Memory B cell (primary cell): ENCODE data around the gene WFDC8.
"Not testable (repeated sequence)": the region's sequence is repeated elsewhere in the genome, so short reads cannot be mapped to it uniquely, and the experiment has no call there.

Source experiments
- ATAC-seq: fragments of 150-1000 bp; cut with Tn5 transposase; 2 replicates; pipeline ENCODE4 v1.10.0; 2021; ENCODE audit warnings: low read depth, mild to moderate bottlenecking, moderate library complexity
- DNase-seq, 2 donors: peaks; one replicate each; pipeline ENCODE4 v3.0.0; 2022; ENCODE audit warnings: low spot score in 2 of 2
- H3K27ac Mint-ChIP-seq: one replicate; pipeline ENCODE4 v1.8.0; 2022; ENCODE audit warnings: mild to moderate bottlenecking, moderate library complexity, mixed read lengths
- H3K27me3 Mint-ChIP-seq: one replicate; pipeline ENCODE4 v1.8.0; 2022; ENCODE audit warnings: mixed read lengths
- H3K36me3 Mint-ChIP-seq: one replicate; pipeline ENCODE4 v1.8.0; 2022; ENCODE audit warnings: mild to moderate bottlenecking, mixed read lengths
- H3K4me1 Mint-ChIP-seq: one replicate; pipeline ENCODE4 v1.8.0; 2022; ENCODE audit warnings: mixed read lengths
- H3K4me3 Mint-ChIP-seq: one replicate; pipeline ENCODE4 v1.8.0; 2022; ENCODE audit warnings: mild to moderate bottlenecking, moderate library complexity, mixed read lengths
- H3K9me3 Mint-ChIP-seq: one replicate; pipeline ENCODE4 v1.8.0; 2022; ENCODE audit warnings: mixed read lengths

The WFDC8 gene

GRCh38 chr20:45581702-45582101 is 2.6 kb upstream of the WFDC8 start:
- Mint-ChIP-seq H3K4me1 (no peaks in the 10 kb centered on the region), H3K27me3 (peaks cover 10% of the 10 kb centered on the region), H3K4me3 (no peak overlapping the region), H3K9me3 (no peaks in the 10 kb centered on the region), H3K27ac (no peak overlapping the region), H3K36me3 (no peaks in the 10 kb centered on the region)
- DNase-seq (no peak), ATAC-seq (no peak)

- no peaks in the 10 kb centered on the region for H3K9me3 Mint-ChIP-seq
- no peaks in the 10 kb centered on the region for H3K4me1 Mint-ChIP-seq
- no peak overlapping the region for H3K4me3 Mint-ChIP-seq
- no peak overlapping the region for H3K27ac Mint-ChIP-seq
- no peak for ATAC-seq
- no peak for DNase-seq
- peaks cover 8% of the 10 kb centered on the region for H3K27me3 Mint-ChIP-seq
- no peaks in the 10 kb centered on the region for H3K36me3 Mint-ChIP-seq
These were observed 853 bp downstream of the WFDC8 start for GRCh38 chr20:45578231-45578630.

- no peaks in the 10 kb centered on the region for H3K4me1 Mint-ChIP-seq
- no peak overlapping the region for H3K4me3 Mint-ChIP-seq
- no peak overlapping the region for H3K27ac Mint-ChIP-seq
- no peaks in the 10 kb centered on the region for H3K9me3 Mint-ChIP-seq
- ATAC-seq (no peak), DNase-seq (no peak)
- no peaks in the 10 kb centered on the region for H3K36me3 Mint-ChIP-seq
- H3K27me3 Mint-ChIP-seq = peaks cover 7% of the 10 kb centered on the region
These were observed 2.1 kb downstream of the WFDC8 start for GRCh38 chr20:45576995-45577394.

- DNase-seq = no peak
- H3K4me1 Mint-ChIP-seq = no peaks in the 10 kb centered on the region
- no peak for ATAC-seq
- H3K36me3 Mint-ChIP-seq = no peaks in the 10 kb centered on the region
- H3K27me3 Mint-ChIP-seq = peaks cover 10% of the 10 kb centered on the region
- H3K9me3 Mint-ChIP-seq = no peaks in the 10 kb centered on the region
- no peak overlapping the region for H3K4me3 Mint-ChIP-seq
- no peak overlapping the region for H3K27ac Mint-ChIP-seq
These were observed 3.2 kb downstream of the WFDC8 start for GRCh38 chr20:45575931-45576330.

GRCh38 chr20:45569650-45570049 is 9.4 kb downstream of the WFDC8 start:
- not testable (repeated sequence) for DNase-seq, H3K4me1 Mint-ChIP-seq, H3K36me3 Mint-ChIP-seq, H3K27ac Mint-ChIP-seq, ATAC-seq, H3K27me3 Mint-ChIP-seq, H3K9me3 Mint-ChIP-seq, H3K4me3 Mint-ChIP-seq

GRCh38 chr20:45564760-45565276 is 14.3 kb downstream of the WFDC8 start:
- Mint-ChIP-seq H3K36me3 (no peaks in the 10 kb centered on the region), H3K27ac (no peak overlapping the region), H3K4me1 (no peaks in the 10 kb centered on the region), H3K9me3 (no peaks in the 10 kb centered on the region), H3K4me3 (no peak overlapping the region), H3K27me3 (peaks cover 12% of the 10 kb centered on the region)
- no peak for DNase-seq
- ATAC-seq = no peak

- H3K27ac Mint-ChIP-seq = no peak overlapping the region
- peaks cover 3% of the 10 kb centered on the region for H3K9me3 Mint-ChIP-seq
- peaks cover 1% of the 10 kb centered on the region for H3K36me3 Mint-ChIP-seq
- ATAC-seq = no peak
- no peak overlapping the region for H3K4me3 Mint-ChIP-seq
- H3K27me3 Mint-ChIP-seq = peaks cover 14% of the 10 kb centered on the region
- DNase-seq = no peak
- H3K4me1 Mint-ChIP-seq = no peaks in the 10 kb centered on the region
These were observed 23.9 kb downstream of the WFDC8 start for GRCh38 chr20:45555198-45555597.

GRCh38 chr20:45552456-45552855 is 26.6 kb downstream of the WFDC8 start:
- DNase-seq (no peak), ATAC-seq (no peak)
- Mint-ChIP-seq H3K36me3 (peaks cover 2% of the 10 kb centered on the region), H3K4me3 (no peak overlapping the region), H3K9me3 (peaks cover 7% of the 10 kb centered on the region), H3K4me1 (no peaks in the 10 kb centered on the region), H3K27me3 (peaks cover 18% of the 10 kb centered on the region), H3K27ac (no peak overlapping the region)

- no peak overlapping the region for H3K4me3 Mint-ChIP-seq
- peaks cover 12% of the 10 kb centered on the region for H3K27me3 Mint-ChIP-seq
- DNase-seq (no peak), ATAC-seq (no peak)
- no peaks in the 10 kb centered on the region for H3K4me1 Mint-ChIP-seq
- H3K27ac Mint-ChIP-seq = no peak overlapping the region
- H3K36me3 Mint-ChIP-seq = peaks cover 2% of the 10 kb centered on the region
- peaks cover 7% of the 10 kb centered on the region for H3K9me3 Mint-ChIP-seq
These were observed 28.3 kb downstream of the WFDC8 start for GRCh38 chr20:45550765-45551164.

GRCh38 chr20:45548410-45548809 is 30.7 kb downstream of the WFDC8 start:
- Mint-ChIP-seq H3K27me3 (peaks cover 19% of the 10 kb centered on the region), H3K36me3 (peaks cover 2% of the 10 kb centered on the region), H3K4me3 (no peak overlapping the region), H3K4me1 (no peaks in the 10 kb centered on the region), H3K27ac (no peak overlapping the region), H3K9me3 (peaks cover 7% of the 10 kb centered on the region)
- DNase-seq (no peak), ATAC-seq (no peak)

GRCh38 chr20:45547206-45547770 is 31.8 kb downstream of the WFDC8 start, which contains the start of gene EPPIN:
EPPIN (minus strand) TSS chr20:45547401; CDS start chr20:45547357, 44 bp downstream.
- H3K4me1 Mint-ChIP-seq = no peaks in the 10 kb centered on the region
- DNase-seq (no peak), ATAC-seq (no peak)
- no peak within 1 kb of the TSS for H3K27ac Mint-ChIP-seq
- H3K27me3 Mint-ChIP-seq = peaks cover 21% of the 10 kb centered on the region
- H3K4me3 Mint-ChIP-seq = no peak within 1 kb of the TSS
- H3K9me3 Mint-ChIP-seq = peaks cover 7% of the 10 kb centered on the region
- peaks cover 2% of the 10 kb centered on the region for H3K36me3 Mint-ChIP-seq

- Mint-ChIP-seq H3K27ac (no peak overlapping the region), H3K27me3 (peaks cover 27% of the 10 kb centered on the region), H3K9me3 (peaks cover 9% of the 10 kb centered on the region), H3K4me1 (no peaks in the 10 kb centered on the region), H3K36me3 (peaks cover 2% of the 10 kb centered on the region), H3K4me3 (no peak overlapping the region)
- DNase-seq (no peak), ATAC-seq (no peak)
These were observed 33.2 kb downstream of the WFDC8 start for GRCh38 chr20:45545754-45546453.

- peaks cover 9% of the 10 kb centered on the region for H3K9me3 Mint-ChIP-seq
- no peak for ATAC-seq
- peaks cover 2% of the 10 kb centered on the region for H3K36me3 Mint-ChIP-seq
- H3K4me3 Mint-ChIP-seq = no peak overlapping the region
- no peak overlapping the region for H3K27ac Mint-ChIP-seq
- no peak for DNase-seq
- peaks cover 27% of the 10 kb centered on the region for H3K27me3 Mint-ChIP-seq
- H3K4me1 Mint-ChIP-seq = no peaks in the 10 kb centered on the region
These were observed 33.7 kb downstream of the WFDC8 start for GRCh38 chr20:45545351-45545750.

GRCh38 chr20:45539382-45539781 is 39.7 kb downstream of the WFDC8 start, which contains the start of gene WFDC6:
WFDC6 (minus strand) TSS chr20:45539482; CDS start chr20:45539407, 75 bp downstream.
- Mint-ChIP-seq H3K4me1 (no peaks in the 10 kb centered on the region), H3K36me3 (peaks cover 1% of the 10 kb centered on the region), H3K27me3 (peaks cover 25% of the 10 kb centered on the region), H3K4me3 (no peak within 1 kb of the TSS), H3K27ac (no peak within 1 kb of the TSS), H3K9me3 (peaks cover 3% of the 10 kb centered on the region)
- ATAC-seq (no peak), DNase-seq (no peak)
